Activated T-cell treated with anti-CD3 and anti-CD28 coated beads, Interleukin-2, amount 50 U/mL, for 72 hours (primary cell): ENCODE data around the gene SRC. TPM values are rescaled to one million over a fixed set of nuclear protein-coding genes. Genes with fewer than 3 reads are reported as not detected.

Source experiments
- ATAC-seq, 2 donors: fragments of 150-1000 bp; cut with Tn5 transposase; replicated peaks in 1 of 2; 2 replicates each; pipeline ENCODE4 v1.10.0; 2021; ENCODE audit warnings: moderate library complexity in 2 of 2, mild to moderate bottlenecking in 1 of 2
- DNase-seq, 2 donors: peaks; one replicate each; pipeline ENCODE4 v3.0.0; 2021 to 2022; ENCODE audit warnings: mixed read lengths in 1 of 2
- H3K27ac Mint-ChIP-seq: one replicate; pipeline ENCODE4 v1.8.0; 2022; ENCODE audit warnings: mild to moderate bottlenecking, moderate library complexity, mixed read lengths
- H3K27me3 Mint-ChIP-seq: one replicate; pipeline ENCODE4 v1.8.0; 2022; ENCODE audit warnings: low read depth, mixed read lengths
- H3K36me3 Mint-ChIP-seq, 2 donors: one replicate each; pipeline ENCODE4 v1.8.0; 2022; ENCODE audit warnings: mixed read lengths in 2 of 2, mild to moderate bottlenecking in 1 of 2; ENCODE audit not compliant: insufficient read depth in 2 of 2
- H3K4me1 Mint-ChIP-seq: one replicate; pipeline ENCODE4 v1.8.0; 2022; ENCODE audit warnings: low read depth, mixed read lengths
- H3K4me3 Mint-ChIP-seq, 2 donors: one replicate each; pipeline ENCODE4 v1.8.0; 2022; ENCODE audit warnings: mild to moderate bottlenecking in 2 of 2, mixed read lengths in 2 of 2, moderate library complexity in 2 of 2
- H3K9me3 Mint-ChIP-seq, 2 donors: one replicate each; pipeline ENCODE4 v1.8.0; 2022; ENCODE audit warnings: mixed read lengths in 2 of 2
- total RNA-seq, 2 donors: library from RNA; stranded (reverse); gene quantifications; one replicate each; pipeline ENCODE4 v1.2.3, GENCODE V29; 2022

SRC gene
- total RNA-seq, 2 donors from 2014 or later, result 5.1 to 6.2 TPM

- ATAC-seq, result no peak
- no peak for DNase-seq
- H3K9me3 Mint-ChIP-seq, result peaks cover 2% of the 10 kb centered on the region in 2 donors
- no peak overlapping the region for H3K4me3 Mint-ChIP-seq
- H3K27me3 Mint-ChIP-seq, result peaks cover 15% of the 10 kb centered on the region
- no peaks in the 10 kb centered on the region for H3K4me1 Mint-ChIP-seq
- peaks cover 3 to 4% of the 10 kb centered on the region in 2 donors for H3K36me3 Mint-ChIP-seq
- H3K27ac Mint-ChIP-seq, result no peak overlapping the region
Measured at GRCh38 chr20:37452236-37452635, 106.3 kb downstream of the SRC start.

- DNase-seq (no peak), ATAC-seq (no peak)
- H3K27ac Mint-ChIP-seq, result no peak overlapping the region
- H3K9me3 Mint-ChIP-seq, result peaks cover 2% of the 10 kb centered on the region in 2 donors
- peaks cover 4% of the 10 kb centered on the region in 2 donors for H3K36me3 Mint-ChIP-seq
- H3K4me1 Mint-ChIP-seq, result no peaks in the 10 kb centered on the region
- H3K27me3 Mint-ChIP-seq, result peaks cover 15% of the 10 kb centered on the region
- no peak overlapping the region for H3K4me3 Mint-ChIP-seq
Measured at GRCh38 chr20:37453288-37453687, 107.3 kb downstream of the SRC start.

DNA sequence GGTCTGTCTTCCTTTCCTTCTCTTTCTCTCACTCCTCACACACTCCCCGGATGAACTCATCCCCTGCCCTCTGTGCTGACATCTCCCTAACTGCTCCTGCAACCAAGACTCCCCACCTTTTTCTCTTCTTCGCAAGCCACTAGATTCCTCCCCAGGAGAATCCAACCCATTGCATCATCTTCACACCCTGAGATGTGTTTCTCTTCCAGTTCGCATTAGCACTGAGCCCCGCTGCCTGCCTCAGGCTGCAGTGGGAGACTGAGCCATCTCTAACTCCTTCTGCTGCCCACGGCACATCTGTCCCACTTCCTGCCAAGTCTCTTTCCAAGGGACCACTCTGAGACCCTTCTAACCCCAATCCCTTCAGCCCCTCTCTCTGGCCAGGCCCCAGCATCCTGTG is 107.9 kb downstream of the SRC start:
- Mint-ChIP-seq H3K27ac (no peak overlapping the region), H3K4me1 (no peaks in the 10 kb centered on the region), H3K9me3 (peaks cover 2% of the 10 kb centered on the region in 2 donors), H3K36me3 (peaks cover 4% of the 10 kb centered on the region in 2 donors), H3K27me3 (peaks cover 15% of the 10 kb centered on the region), H3K4me3 (no peak overlapping the region)
- ATAC-seq (no peak), DNase-seq (no peak)

GRCh38 chr20:37454636-37455385 is 108.9 kb downstream of the SRC start:
- Mint-ChIP-seq H3K27me3 (peaks cover 15% of the 10 kb centered on the region), H3K4me3 (no peak overlapping the region), H3K36me3 (peaks cover 4% of the 10 kb centered on the region in 2 donors), H3K9me3 (peaks cover 2% of the 10 kb centered on the region in 2 donors), H3K27ac (no peak overlapping the region), H3K4me1 (no peaks in the 10 kb centered on the region)
- ATAC-seq, result no peak
- DNase-seq, result no peak

Other genes with a start within 250 kb of the SRC start
- 100 to 1,000 TPM; 128 to 145 TPM for gene RPN2, start 166.8 kb upstream of the SRC start, total RNA-seq
- gene MROH8, start 166.6 kb upstream of the SRC start, total RNA-seq, result 1 to 10 TPM; 5.0 to 5.2 TPM
- not detected for gene GHRH, start 84.3 kb upstream of the SRC start, total RNA-seq
- 10 to 100 TPM; 15.6 to 19.6 TPM for gene MANBAL, start 56.5 kb upstream of the SRC start, total RNA-seq
- under 1 TPM; 0.19 to 0.93 TPM for gene NNAT, start 175.1 kb downstream of the SRC start, total RNA-seq
- gene BLCAP, start 181.7 kb downstream of the SRC start, total RNA-seq, result 10 to 100 TPM; 35.5 to 39.2 TPM